NOMO-1 treated with dmso at 0.1 percent for 144 hours (cell line): ENCODE data around the gene HIVEP2.
A peak's percentile ranks its signal among the peaks of the same experiment; 100 is the strongest.
"Not testable (repeated sequence)": the region's sequence is repeated elsewhere in the genome, so short reads cannot be mapped to it uniquely, and the experiment has no call there.

Source experiments
- DNase-seq: peaks from one replicate; lab custom pipeline; 2025; ENCODE audit not compliant: unreplicated experiment; lab: John Stamatoyannopoulos, UW

Gene HIVEP2

GRCh38 chr6:142945049-142945445 is at the start of gene HIVEP2:
Gene HIVEP2 (minus strand): TSS chr6:142945176. CDS start chr6:142774738, 170,438 bp downstream.
- DNase-seq, result no peak

- DNase-seq, result no peak
These were observed 49.0 kb upstream of the HIVEP2 start for GRCh38 chr6:142993977-142994376.

- DNase-seq, result no peak
These were observed 42.5 kb upstream of the HIVEP2 start for GRCh38 chr6:142987490-142987889.

- DNase-seq, result no peak
These were observed 40.3 kb upstream of the HIVEP2 start for GRCh38 chr6:142985281-142985680.

- no peak for DNase-seq
These were observed 39.4 kb upstream of the HIVEP2 start for GRCh38 chr6:142984386-142984785.

- no peak for DNase-seq
These were observed 30.4 kb upstream of the HIVEP2 start for GRCh38 chr6:142975365-142975764.

GRCh38 chr6:142970941-142971340 is 26.0 kb upstream of the HIVEP2 start:
- DNase-seq, result not testable (repeated sequence)

- DNase-seq, result no peak
These were observed 23.6 kb upstream of the HIVEP2 start for GRCh38 chr6:142968601-142969000.

- DNase-seq, result no peak
These were observed 21.3 kb upstream of the HIVEP2 start for GRCh38 chr6:142966294-142966693.

GRCh38 chr6:142965164-142965563 is 20.2 kb upstream of the HIVEP2 start:
- DNase-seq, result no peak

GRCh38 chr6:142960098-142960497 is 15.1 kb upstream of the HIVEP2 start:
- no peak for DNase-seq

- DNase-seq, result no peak
These were observed 13.4 kb upstream of the HIVEP2 start for GRCh38 chr6:142958343-142958742.

- no peak for DNase-seq
These were observed 11.8 kb upstream of the HIVEP2 start for GRCh38 chr6:142956726-142957125.

GRCh38 chr6:142954844-142955243 is 9.9 kb upstream of the HIVEP2 start:
- peak; percentile 49 for DNase-seq

- no peak for DNase-seq
These were observed 8.6 kb upstream of the HIVEP2 start for GRCh38 chr6:142953373-142954273.

- no peak for DNase-seq
These were observed 7.6 kb upstream of the HIVEP2 start for GRCh38 chr6:142952614-142953013.

GRCh38 chr6:142950291-142950690 is 5.3 kb upstream of the HIVEP2 start:
- DNase-seq, result no peak

- no peak for DNase-seq
These were observed 2.9 kb upstream of the HIVEP2 start for GRCh38 chr6:142947714-142948480.

GRCh38 chr6:142946924-142947713 is 2.1 kb upstream of the HIVEP2 start:
- DNase-seq, result no peak

- peak; percentile 28 for DNase-seq
These were observed 1.4 kb upstream of the HIVEP2 start for GRCh38 chr6:142946181-142946923.
